ENCODE measurements around the gene TRRAP. TPM values are rescaled to one million over a fixed set of nuclear protein-coding genes. Genes with fewer than 3 reads are reported as not detected.

Gene TRRAP
- total RNA-seq, 4 donors from 2014 or later = 46.4 to 69.4 (median 53.0) TPM

DNA sequence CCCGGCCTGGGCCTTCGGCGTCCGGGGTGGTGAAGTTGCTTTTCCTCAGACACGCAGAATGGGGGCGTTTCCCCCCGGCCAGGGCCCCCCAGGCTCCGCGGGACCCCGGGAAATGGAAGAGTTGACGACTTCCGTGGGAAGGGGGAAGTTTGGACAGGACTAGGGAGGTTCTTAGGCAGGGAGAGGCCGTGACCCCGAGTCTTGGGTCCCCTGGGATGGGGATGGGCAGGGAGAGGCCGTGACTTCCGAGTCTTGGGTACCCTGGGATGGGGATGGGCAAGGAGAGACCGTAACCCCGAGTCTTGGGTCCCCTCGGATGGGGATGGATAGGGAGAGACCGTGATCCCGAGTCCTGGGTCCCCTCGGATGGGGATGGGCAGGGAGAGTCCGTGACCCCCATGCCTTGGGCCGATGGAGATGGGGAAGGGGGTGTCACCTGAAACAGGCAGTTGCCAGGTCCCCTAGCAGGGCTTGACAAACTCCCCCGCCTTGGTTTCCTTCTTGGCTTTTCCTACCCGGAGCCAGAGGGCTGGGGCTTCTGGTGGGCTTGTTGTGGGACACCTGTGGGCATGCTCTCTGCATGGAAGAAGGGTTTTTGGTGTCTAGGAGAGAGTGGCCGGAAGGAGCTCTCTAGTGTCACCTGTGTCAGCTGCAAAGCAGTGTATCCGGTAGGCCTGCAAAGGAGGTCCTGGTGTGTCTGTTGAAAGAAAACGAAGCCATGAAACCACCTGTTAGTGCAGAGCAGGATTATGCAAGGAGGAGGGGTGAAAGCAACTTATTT is 1.1 kb downstream of the TRRAP start:
- WGBS, 2 donors = 1 to 2% methylated on average over 29 of the region's 29 CpGs
- intact Hi-C loops (cut with DNase I; ENCODE audit: low total_unique reads) = no loop called here
- peak overlapping the region; percentile 94 for H3K4me3 ChIP-seq (ENCODE audit: low read depth, poor library complexity, severe bottlenecking)
- peak in 1 of 2 donors; percentile 39 for DNase-seq (ENCODE audit: low spot score in 2 of 2)
- TF ChIP-seq CTCF (IDR thresholded peaks at IDR 0.05) (no peak), POLR2A (IDR thresholded peaks at IDR 0.05) (no peak)

DNA sequence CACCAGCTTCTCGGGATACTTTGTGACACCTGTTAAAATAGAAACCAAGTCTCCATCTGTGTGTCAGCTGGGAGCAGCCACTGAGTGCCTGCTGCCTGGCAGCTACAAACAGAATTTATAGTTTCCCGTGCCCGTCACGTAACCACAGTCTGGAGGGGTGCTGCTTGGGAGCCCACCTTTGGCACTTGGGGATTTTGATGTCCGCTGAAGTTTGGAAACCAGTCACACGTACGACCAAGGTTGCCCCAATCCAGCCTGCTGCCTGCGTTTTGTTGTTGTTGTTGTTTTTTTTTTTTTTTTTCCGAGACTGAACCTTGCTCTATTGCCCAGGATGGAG is 1.6 kb downstream of the TRRAP start:
- TF ChIP-seq CTCF (IDR thresholded peaks at IDR 0.05) (no peak), POLR2A (IDR thresholded peaks at IDR 0.05) (no peak)
- 49 to 61% methylated on average over 9 of the region's 9 CpGs for WGBS, 2 donors
- intact Hi-C loops (cut with DNase I; ENCODE audit: low total_unique reads) = no loop called here
- H3K4me3 ChIP-seq (ENCODE audit: low read depth, poor library complexity, severe bottlenecking) = no peak overlapping the region
- DNase-seq (ENCODE audit: low spot score in 2 of 2) = peak in 1 of 2 donors; percentile 42

DNA sequence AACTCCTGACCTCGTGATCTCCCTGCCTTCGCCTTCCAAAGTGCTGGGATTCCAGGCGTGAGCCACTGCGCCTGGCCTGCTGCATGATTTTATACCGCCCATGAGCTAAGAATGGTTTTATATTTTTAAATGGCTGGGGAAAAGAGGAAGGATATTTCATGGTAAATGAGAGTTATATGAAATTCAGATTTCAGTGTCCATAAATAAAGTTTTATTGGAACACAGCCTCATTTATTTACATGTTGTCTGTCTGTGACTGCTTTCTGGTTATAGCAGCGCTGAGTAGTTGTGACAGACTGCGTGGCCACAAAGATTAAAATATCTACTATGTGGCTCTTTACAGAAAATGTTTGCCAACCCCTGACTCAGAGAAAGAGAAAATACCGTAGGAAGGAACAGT is 2.2 kb downstream of the TRRAP start:
- WGBS, 2 donors = 87 to 88% methylated on average over 8 of the region's 8 CpGs

DNA sequence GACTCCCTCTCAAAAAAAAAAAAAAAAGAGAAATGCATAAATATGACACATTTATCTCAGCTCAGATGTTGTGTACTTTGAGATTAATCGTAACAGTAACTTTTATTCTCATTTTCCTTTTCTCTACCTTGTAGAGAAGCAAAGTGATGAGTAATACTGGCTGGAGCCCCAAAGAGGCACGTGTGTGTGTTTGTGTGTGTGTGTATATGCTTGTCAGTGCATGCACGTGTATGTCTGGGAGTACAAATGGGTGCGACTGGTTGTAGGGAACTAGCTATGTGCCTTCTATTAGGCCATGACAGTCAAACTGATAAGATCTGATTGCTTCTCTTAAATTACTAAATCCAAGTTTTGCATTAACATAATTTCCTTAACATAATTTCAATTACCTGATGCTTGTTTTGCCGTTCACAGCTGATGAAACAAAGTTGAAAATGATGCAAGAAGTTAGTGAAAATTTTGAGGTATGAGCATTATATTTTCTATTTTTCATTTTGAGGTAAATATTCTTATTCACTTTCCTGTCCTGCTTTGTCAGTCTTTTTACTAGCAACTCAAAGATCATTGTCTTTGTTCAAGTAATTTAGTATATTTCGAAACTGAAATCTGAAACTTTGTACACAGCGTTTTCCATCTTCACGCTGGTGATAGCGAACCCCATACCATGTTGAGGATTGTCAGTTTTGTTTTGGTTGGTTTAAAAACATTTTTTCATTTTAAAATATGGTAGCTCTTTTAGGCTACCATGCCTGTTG is 3.4 kb downstream of the TRRAP start:
- TF ChIP-seq POLR2A (IDR thresholded peaks at IDR 0.05) (no peak), CTCF (IDR thresholded peaks at IDR 0.05) (no peak)
- peak; percentile 60 to 64 for DNase-seq (ENCODE audit: low spot score in 2 of 2)
- WGBS, 2 donors = 56 to 64% methylated on average over 9 of the region's 9 CpGs

More for the DNA sequence above, 2.2 kb downstream of the TRRAP start:
- H3K4me3 ChIP-seq (ENCODE audit: low read depth, poor library complexity, severe bottlenecking) = no peak overlapping the region
- intact Hi-C loops (cut with DNase I; ENCODE audit: low total_unique reads) = no loop called here
- TF ChIP-seq POLR2A (IDR thresholded peaks at IDR 0.05) (no peak), CTCF (IDR thresholded peaks at IDR 0.05) (no peak)
- peak in 1 of 2 donors; percentile 29 for DNase-seq (ENCODE audit: low spot score in 2 of 2)

GRCh38 chr7:98884416-98884815 is 6.1 kb downstream of the TRRAP start:
- no peak overlapping the region for H3K4me3 ChIP-seq (ENCODE audit: low read depth, poor library complexity, severe bottlenecking)
- intact Hi-C loops (cut with DNase I; ENCODE audit: low total_unique reads) = no loop called here
- DNase-seq (ENCODE audit: low spot score in 2 of 2) = peak in 1 of 2 donors; percentile 63
- 88 to 91% methylated on average over 4 of the region's 4 CpGs for WGBS, 2 donors
- TF ChIP-seq CTCF (IDR thresholded peaks at IDR 0.05) = no peak
- no peak for TF ChIP-seq POLR2A (IDR thresholded peaks at IDR 0.05)

More for the DNA sequence above, 3.4 kb downstream of the TRRAP start:
- no peak overlapping the region for H3K4me3 ChIP-seq (ENCODE audit: low read depth, poor library complexity, severe bottlenecking)
- intact Hi-C loops (cut with DNase I; ENCODE audit: low total_unique reads) = no loop called here
